GM23338 (cell line): ENCODE data around the gene OGFOD2. TPM values are rescaled to one million over a fixed set of nuclear protein-coding genes. Genes with fewer than 3 reads are reported as not detected.

Experiments
- ATAC-seq: fragments of 200-7000 bp; cut with Tn5 transposase; 3 replicates; pipeline ENCODE4 v1.9.1; 2020
- DNase-seq: peaks from one replicate; pipeline ENCODE4 v3.0.0-alpha.2; 2015; ENCODE audit warnings: low spot score
- H2AFZ ChIP-seq: fragments of 200-600 bp; sonication (generic); 2 replicates; pipeline ENCODE4 v1.8.0; 2016; ENCODE audit warnings: antibody characterized with exemption, mild to moderate bottlenecking, moderate library complexity
- H3F3A ChIP-seq: fragments of 200-600 bp; sonication (generic); replicated peaks from 2 replicates; pipeline ENCODE4 v1.8.0; 2017; ENCODE audit warnings: antibody characterized with exemption, mixed run types, low read depth
- H3K27ac ChIP-seq: fragments of 200-600 bp; sonication (generic); 2 replicates; pipeline ENCODE4 v1.6.1; 2016; ENCODE audit warnings: low read depth
- H3K27me3 ChIP-seq: fragments of 200-600 bp; sonication (generic); 2 replicates; pipeline ENCODE4 v1.8.0; 2016; ENCODE audit warnings: mild to moderate bottlenecking, mixed run types, moderate library complexity; ENCODE audit not compliant: insufficient read depth
- H3K36me3 ChIP-seq: fragments of 200-600 bp; sonication (generic); 2 replicates; pipeline ENCODE4 v1.8.0; 2016; ENCODE audit warnings: mild to moderate bottlenecking; ENCODE audit not compliant: insufficient read depth
- H3K4me1 ChIP-seq: fragments of 200-600 bp; sonication (generic); 2 replicates; pipeline ENCODE4 v1.8.0; 2016; ENCODE audit warnings: mild to moderate bottlenecking, moderate library complexity; ENCODE audit not compliant: insufficient read depth
- H3K4me2 ChIP-seq: fragments of 200-600 bp; sonication (generic); 2 replicates; pipeline ENCODE4 v1.7.1; 2017; ENCODE audit warnings: mixed run types
- H3K4me3 ChIP-seq: fragments of 200-600 bp; sonication (generic); 2 replicates; pipeline ENCODE4 v1.6.1; 2016; ENCODE audit warnings: mixed run types
- H3K79me2 ChIP-seq: fragments of 200-600 bp; sonication (generic); replicated peaks from 2 replicates; pipeline ENCODE4 v1.8.0; 2017; ENCODE audit warnings: mild to moderate bottlenecking; ENCODE audit not compliant: insufficient read depth
- H3K9me2 ChIP-seq: fragments of 200-600 bp; sonication (generic); 2 replicates; pipeline ENCODE4 v1.8.0; 2017; ENCODE audit not compliant: insufficient read depth
- H4K20me1 ChIP-seq: fragments of 200-600 bp; sonication (generic); replicated peaks from 2 replicates; pipeline ENCODE4 v1.8.0; 2017; ENCODE audit warnings: mild to moderate bottlenecking; ENCODE audit not compliant: insufficient read depth
- H3K27ac Mint-ChIP-seq: 2 replicates; pipeline ENCODE4 v1.8.0; 2020; ENCODE audit warnings: inconsistent platforms, mild to moderate bottlenecking, moderate library complexity, mixed read lengths
- H3K27me3 Mint-ChIP-seq: 3 replicates; pipeline ENCODE4 v1.8.0; 2022; ENCODE audit warnings: low read depth, mild to moderate bottlenecking, moderate library complexity, mixed read lengths, inconsistent platforms; ENCODE audit not compliant: insufficient read depth, poor library complexity
- H3K36me3 Mint-ChIP-seq: 3 replicates; pipeline ENCODE4 v1.8.0; 2021; ENCODE audit warnings: low read depth, mild to moderate bottlenecking, inconsistent platforms, moderate library complexity, mixed read lengths
- H3K4me1 Mint-ChIP-seq: 3 replicates; pipeline ENCODE4 v1.8.0; 2020; ENCODE audit warnings: mild to moderate bottlenecking, inconsistent platforms, mixed read lengths
- H3K4me3 Mint-ChIP-seq: 3 replicates; pipeline ENCODE4 v1.8.0; 2021; ENCODE audit warnings: moderate library complexity, mild to moderate bottlenecking, inconsistent platforms, mixed read lengths
- H3K9me3 Mint-ChIP-seq: 3 replicates; pipeline ENCODE4 v1.8.0; 2020; ENCODE audit warnings: moderate library complexity, mild to moderate bottlenecking, inconsistent platforms, mixed read lengths
- REST ChIP-seq: IDR thresholded peaks from one replicate; pipeline ENCODE4 v1.6.1; 2018; ENCODE audit warnings: antibody characterized with exemption; ENCODE audit not compliant: unreplicated experiment
- ZNF462 ChIP-seq: fragments of 250-450 bp; sonication (Bioruptor Pico); IDR thresholded peaks from 2 replicates; pipeline ENCODE4 v1.5.0; 2020; ENCODE audit warnings: mild to moderate bottlenecking, moderate library complexity
- polyA plus RNA-seq: library from polyadenylated mRNA; unstranded; fragments of >200 nt; fragmentation: Nextera tagmentation; extraction: Ambion mirVana; gene quantifications from 2 replicates; pipeline ENCODE4 v1.2.1, GENCODE V29; 2016
- total RNA-seq: library from RNA; depleted of rRNA; stranded (reverse); fragments of >200 nt; shearing (Covaris generic); gene quantifications from 2 replicates; pipeline ENCODE4 v1.2.3, GENCODE V29; 2014

Gene OGFOD2
- total and polyA plus RNA-seq, 2 experiments from 2014 or later: 13.1 to 16.1 TPM

GRCh38 chr12:122955156-122955555, 19.9 kb upstream of the OGFOD2 start (continued):
- no peak for TF ChIP-seq ZNF462 (CRISPR knock-in tag)

GRCh38 chr12:122956035-122956434, 19.0 kb upstream of the OGFOD2 start:
- no peaks in the 10 kb centered on the region for H3K27me3 ChIP-seq
- Mint-ChIP-seq H3K4me1 (no peaks in the 10 kb centered on the region), H3K4me3 (no peak overlapping the region), H3K27me3 (peaks cover 6% of the 10 kb centered on the region), H3K9me3 (no peaks in the 10 kb centered on the region), H3K36me3 (peaks cover 3% of the 10 kb centered on the region; the same call in 1 of the 3 replicates), H3K27ac (no peak overlapping the region)
- H3K79me2 ChIP-seq: no peaks in the 10 kb centered on the region
- H3K4me2 ChIP-seq: no peak overlapping the region
- 0 out of 2 replicates have a peak, but pooled peaks cover 12% of the 10 kb centered on the region for H4K20me1 ChIP-seq
- no peak overlapping the region for H2AFZ ChIP-seq
- ATAC-seq (no peak), DNase-seq (no peak)
- H3K4me3 ChIP-seq: no peak overlapping the region
- no peaks in the 10 kb centered on the region for H3K36me3 ChIP-seq
- TF ChIP-seq ZNF462 (CRISPR knock-in tag): no peak
- TF ChIP-seq REST: peak; percentile 56
- no peak overlapping the region for H3K27ac ChIP-seq
- no peaks in the 10 kb centered on the region for H3K9me2 ChIP-seq
- no peaks in the 10 kb centered on the region for H3K4me1 ChIP-seq
- no peaks in the 10 kb centered on the region for H3F3A ChIP-seq
